ENCODE measurements around the gene IL36RN. TPM values are rescaled to one million over a fixed set of nuclear protein-coding genes. Genes with fewer than 3 reads are reported as not detected.
"Not testable (repeated sequence)": the region's sequence is repeated elsewhere in the genome, so short reads cannot be mapped to it uniquely, and the experiment has no call there.

Gene IL36RN
- total RNA-seq, 1 donor from 2014 or later = not detected

DNA sequence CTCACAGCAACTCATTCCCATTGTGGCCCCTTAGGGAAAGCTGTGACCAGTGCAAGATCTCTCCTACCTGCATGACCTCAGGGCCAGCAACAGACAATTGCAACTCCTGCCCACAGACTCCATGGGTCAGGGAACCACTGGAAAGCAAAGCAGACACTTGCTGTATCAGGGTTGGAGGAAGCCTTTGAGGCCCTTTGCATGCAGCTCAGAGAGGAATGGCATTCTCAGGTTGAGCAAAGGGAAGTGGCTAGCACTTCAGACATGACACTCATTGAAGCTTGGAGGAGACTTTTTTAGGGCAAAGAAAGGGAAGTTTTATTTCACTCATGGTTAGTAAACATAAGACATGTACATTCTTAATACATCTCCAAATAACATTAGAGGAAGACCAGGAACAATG is 30.9 kb downstream of the IL36RN start:
- intact Hi-C loops (cut with DNase I) = no loop called here
- ATAC-seq (ENCODE audit: poor library complexity) (no peak), DNase-seq (no peak)

DNA sequence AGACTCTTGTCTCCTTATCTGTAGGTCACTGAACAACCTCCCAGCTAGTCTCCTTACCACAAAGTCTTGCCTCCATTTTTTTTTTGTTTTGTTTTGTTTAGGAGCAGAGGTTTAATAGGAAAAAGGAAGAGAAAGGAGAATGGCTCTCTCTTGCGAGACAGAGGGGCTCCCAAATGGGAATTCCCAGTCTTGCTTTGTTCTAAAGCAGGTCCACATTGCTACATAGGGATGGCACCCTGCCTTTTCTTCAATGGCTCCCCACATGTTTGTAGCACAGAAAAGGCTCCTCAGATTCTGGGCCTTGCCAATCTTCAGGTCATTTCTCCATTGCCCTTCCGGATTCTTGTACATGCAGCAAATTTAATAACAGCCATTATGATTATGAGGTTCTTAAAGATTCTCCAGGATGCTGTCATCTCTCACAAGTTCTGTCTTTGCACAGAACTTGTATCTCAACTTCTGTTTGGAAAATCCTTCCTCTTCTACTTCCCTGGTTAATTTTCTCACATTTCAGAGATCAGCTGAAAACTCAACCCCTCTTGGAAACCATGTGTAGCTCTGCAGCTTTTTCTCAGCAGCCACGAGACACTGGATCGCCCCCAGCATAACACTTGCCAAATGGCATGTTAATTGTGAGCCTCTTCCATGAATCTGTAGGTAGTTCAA is 32.4 kb downstream of the IL36RN start:
- intact Hi-C loops (cut with DNase I) = no loop called here
- no peak for ATAC-seq (ENCODE audit: poor library complexity)

DNA sequence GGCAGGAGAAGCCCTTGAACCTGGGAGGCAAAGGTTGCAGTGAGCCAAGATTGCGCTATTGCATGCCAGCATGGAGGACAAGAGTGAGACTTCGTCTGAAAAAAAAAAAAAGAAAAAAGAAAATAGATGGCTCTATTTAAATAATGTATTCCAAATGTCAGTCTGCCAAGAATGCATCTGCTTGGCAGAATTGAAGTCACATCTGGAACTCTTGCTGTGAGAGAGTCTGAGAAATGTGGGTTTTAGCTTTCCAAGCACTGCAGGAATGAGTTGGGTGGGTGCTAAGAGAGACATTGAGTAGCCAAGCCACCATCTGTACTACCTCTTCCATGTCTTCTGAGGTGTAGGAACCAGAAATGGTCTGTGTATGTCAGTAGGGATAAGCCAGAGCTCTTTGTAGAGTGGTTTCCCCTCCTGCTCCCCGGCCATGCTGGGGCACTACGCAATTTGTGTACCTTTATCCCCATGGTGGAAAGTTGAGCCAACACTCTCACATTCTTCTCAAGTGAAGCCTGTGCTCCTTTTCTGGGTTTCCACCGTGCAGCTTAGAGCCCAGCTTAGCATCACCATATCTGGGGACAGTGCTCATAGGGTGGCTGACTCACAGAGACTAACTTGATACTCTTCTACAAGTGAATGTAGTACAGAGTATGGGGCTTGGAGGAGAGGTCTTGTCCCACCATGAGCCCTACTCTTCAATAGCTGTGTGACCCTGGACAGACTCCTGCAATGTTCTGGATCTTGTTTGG is 34.0 kb downstream of the IL36RN start:
- intact Hi-C loops (cut with DNase I) = no loop called here
- ATAC-seq (ENCODE audit: poor library complexity) (no peak), DNase-seq (no peak)

More for the DNA sequence above, 32.4 kb downstream of the IL36RN start:
- no peak for DNase-seq

DNA sequence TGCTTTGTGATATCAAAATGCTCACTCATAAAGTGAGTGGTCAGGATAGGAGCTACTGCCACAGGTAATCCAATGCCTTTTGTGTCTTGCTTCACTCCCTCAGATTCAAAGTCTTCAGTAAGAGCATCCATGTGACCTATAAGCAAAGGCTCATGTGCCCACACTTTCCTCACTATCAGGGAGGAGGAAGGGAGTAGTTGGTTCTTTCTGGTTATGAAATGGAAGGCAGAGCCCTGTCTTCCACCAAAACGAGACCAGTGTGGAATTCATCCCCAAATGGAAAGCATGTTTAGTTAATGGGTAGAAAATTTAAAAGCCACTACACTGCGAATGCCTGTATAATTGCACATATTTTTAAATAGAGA is 34.6 kb downstream of the IL36RN start:
- intact Hi-C loops (cut with DNase I) = no loop called here
- DNase-seq (no peak), ATAC-seq (ENCODE audit: poor library complexity) (no peak)

DNA sequence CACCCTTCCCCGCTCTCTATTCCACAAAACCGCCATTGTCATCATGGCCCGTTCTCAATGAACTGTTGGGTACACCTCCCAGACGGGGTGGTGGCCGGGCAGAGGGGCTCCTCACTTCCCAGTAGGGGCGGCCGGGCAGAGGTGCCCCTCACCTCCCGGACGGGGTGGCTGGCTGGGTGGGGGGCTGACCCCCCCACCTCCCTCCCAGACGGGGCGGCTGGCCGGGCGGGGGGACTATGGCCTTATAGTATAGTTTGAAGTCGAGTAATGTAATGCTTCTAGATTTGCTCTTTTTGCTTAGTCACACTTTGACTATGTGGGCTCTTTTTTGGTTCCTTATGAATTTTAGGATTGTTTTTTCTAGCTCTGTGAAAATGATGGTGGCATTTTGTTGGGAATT is 37.3 kb downstream of the IL36RN start:
- ATAC-seq (ENCODE audit: poor library complexity); intact Hi-C loops (cut with DNase I); DNase-seq: not testable (repeated sequence)

DNA sequence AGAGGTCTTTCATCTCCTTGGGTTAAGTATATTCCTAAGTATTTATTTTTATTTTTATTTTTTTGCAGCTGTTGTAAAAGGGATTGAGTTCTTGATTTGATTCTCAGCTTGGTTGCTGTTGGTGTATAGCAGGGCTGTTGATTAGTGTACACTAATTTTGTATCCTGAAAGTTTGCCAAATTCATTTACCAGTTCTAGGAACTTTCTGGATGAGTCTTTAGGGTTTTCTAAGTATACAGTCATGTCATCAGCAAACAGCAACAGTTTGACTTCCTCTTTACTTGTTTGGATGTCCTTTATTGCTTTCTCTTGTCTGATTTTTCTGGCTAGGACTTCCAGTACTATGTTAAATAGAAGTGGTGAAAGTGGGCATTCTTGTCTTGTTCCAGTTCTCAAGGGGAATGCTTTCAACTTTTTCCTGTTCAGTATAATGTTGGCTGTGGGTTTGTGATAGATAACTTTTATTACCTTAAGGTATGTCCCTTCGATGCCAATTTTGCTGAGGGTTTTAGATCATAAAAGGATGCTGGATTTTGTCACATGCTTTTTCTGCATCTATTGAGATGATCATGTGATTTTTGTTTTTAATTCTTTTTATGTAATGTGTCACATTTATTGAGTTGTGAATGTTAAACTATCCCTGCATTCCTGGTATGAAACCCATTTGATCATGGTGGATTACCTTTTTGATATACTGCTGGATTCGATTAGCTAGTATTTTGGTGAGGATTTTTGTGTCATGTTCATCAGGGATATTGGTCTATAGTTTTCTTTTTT is 38.0 kb downstream of the IL36RN start:
- ATAC-seq (ENCODE audit: poor library complexity); intact Hi-C loops (cut with DNase I); DNase-seq: not testable (repeated sequence)

DNA sequence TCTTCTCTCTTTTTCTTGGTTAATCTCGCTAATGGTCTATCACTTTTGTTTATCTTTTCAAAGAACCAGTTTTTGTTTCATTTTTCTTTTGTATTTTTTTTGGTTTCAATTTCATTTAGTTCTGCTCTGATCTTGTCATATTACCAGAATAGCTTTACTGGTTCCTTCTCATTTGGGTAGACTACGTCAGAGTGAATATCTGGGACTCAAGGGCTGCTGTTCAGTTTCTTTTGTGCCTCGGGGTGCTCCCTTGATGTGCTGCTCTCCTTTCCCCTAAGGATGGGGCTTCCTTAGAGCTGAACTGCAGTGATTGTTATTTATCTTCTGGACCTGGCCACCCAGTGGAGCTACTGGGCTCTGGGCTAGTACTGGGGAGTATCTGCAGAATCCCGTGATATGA is 39.0 kb downstream of the IL36RN start:
- no peak for DNase-seq
- intact Hi-C loops (cut with DNase I) = no loop called here
- no peak for ATAC-seq (ENCODE audit: poor library complexity)

DNA sequence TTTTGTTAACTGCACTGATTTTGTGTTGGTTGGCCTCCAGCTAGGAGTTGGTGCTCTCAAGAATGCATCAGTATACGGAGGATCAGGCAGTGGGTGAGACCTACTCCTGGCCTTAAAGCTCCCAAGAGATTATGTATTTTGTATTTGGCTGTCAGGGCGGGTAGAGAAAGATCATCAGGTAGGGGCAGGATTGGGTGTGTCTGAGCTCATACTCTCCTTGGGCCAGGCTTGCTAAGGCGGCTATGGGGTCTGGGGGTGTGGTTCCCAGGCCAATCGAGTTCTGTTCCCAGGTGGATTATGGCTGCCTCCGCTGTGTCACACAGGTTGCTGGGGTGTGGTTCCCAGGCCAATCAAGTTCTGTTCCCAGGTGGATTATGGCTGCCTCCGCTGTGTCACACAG is 39.5 kb downstream of the IL36RN start:
- no peak for DNase-seq
- ATAC-seq (ENCODE audit: poor library complexity) = no peak
- intact Hi-C loops (cut with DNase I) = no loop called here

DNA sequence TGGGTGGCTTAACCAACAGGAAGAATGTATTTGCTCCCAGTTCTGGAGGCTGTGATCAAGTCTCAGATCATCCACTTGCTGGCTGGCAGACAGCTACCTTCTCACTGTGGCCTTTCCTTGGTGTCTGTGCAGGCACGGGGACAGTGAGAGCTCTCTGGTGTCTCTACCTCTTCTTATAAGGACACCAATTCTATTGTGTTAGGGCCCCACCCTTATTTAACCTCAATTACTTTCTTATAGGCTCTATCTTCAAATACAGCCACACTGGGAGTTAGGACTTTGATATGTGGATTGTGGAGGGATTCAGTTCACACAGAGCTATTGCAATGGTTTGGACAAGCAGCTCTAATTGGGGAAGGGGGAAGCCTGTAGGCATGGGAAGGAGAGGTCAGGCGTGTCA is 43.1 kb downstream of the IL36RN start:
- ATAC-seq (ENCODE audit: poor library complexity) (no peak), DNase-seq (no peak)
- intact Hi-C loops (cut with DNase I) = no loop called here

DNA sequence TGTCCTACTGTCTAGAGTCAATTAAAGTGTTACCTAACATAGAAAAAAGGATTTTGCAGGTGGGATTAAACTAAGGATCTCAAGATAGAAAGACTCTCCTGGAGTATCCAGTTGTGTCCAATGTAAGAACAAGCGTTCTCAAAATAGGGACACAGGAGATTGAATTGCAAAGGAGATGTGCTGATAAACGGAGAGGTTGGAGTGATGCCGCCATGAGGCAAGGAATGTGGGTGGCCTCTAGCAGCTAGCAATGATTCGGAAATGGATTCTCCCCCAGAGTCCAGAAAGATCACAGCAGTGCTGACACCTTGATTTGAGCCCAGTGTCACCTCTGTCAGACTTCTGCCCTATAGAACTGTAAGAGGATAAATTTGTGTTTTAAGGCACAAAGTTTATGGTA is 44.3 kb downstream of the IL36RN start:
- ATAC-seq (ENCODE audit: poor library complexity) (no peak), DNase-seq (no peak)
- intact Hi-C loops (cut with DNase I) = no loop called here

DNA sequence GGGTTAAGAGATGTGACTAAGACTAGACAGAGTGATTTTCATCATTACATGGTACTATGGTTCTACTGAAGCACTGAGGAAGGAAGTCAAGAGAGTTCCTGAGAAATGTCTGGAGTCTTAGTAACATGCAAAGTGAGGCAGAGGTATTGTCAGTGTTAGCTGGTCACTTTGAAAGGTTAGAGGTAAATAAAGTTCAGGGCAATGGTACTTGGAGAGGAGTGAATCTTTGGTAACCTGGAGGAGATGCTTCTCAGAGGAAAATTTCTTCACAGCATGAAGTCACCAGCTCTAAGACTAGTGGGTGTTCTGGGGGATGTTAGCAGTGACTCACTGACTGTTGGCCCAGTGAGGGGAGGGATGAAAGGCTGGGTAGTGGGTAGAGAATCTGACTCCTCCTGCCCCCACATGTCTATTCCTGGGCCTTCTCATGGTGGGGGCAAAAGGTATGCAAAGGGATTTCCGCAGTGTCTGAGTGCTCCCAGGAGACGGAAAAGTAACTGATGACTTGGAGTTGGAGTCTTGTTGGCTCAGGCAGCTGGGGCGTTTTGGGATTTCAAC is 45.1 kb downstream of the IL36RN start:
- DNase-seq = no peak
- ATAC-seq (ENCODE audit: poor library complexity) = no peak
- intact Hi-C loops (cut with DNase I) = no loop called here

DNA sequence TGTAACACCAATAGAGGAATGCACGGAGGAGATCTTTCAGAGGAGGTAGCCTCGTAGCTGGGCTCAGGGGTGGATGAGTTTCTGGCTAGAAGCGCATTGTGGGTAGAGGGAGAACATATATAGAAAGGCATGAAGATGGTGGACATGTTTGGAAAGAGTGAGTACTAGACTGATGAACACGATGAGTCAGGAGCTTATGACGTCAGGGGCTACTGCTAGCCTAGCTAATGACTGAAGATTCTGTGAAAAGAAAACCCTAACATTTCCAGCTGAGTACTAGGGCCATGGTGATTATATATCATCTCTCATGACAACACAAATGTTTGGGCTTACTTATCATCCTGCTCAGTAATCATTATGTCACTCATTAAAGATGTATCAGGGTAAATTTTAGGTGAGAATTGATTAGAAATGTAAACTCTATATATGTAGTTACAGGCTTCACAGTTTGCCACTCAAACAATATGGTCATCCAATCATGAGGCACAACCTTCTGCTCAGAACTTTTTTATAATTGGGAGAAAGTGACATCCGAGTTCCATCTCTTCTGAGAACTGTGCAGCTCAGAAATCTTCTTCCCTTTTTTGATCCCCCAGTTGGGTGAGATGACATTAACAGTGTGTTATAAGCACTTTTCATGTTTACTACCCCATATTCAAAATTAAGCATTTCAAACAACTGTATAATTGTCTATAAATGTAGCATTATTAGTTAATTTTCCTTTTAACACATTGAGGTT is 46.2 kb downstream of the IL36RN start:
- DNase-seq (no peak), ATAC-seq (ENCODE audit: poor library complexity) (no peak)
- intact Hi-C loops (cut with DNase I) = no loop called here

DNA sequence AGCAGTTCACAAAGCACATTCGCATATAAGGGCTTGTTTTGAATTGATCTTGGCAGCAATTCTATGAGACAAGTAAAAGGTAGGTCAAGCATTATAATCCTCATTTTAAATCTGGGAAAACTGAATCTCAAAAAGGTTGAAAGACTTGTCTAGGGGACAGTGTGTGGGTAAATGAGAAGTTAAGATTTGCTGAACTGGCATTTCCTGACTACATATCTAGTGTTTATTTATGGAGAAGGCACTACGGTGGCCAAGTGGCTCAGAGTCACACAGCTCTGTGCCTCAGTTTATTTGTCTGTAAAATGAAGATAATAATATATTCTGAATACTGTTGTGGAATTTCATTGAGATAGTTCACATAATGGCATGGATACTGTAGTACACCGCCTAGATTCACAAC is 52.1 kb downstream of the IL36RN start:
- intact Hi-C loops (cut with DNase I) = no loop called here
- no peak for DNase-seq
- no peak for ATAC-seq (ENCODE audit: poor library complexity)

DNA sequence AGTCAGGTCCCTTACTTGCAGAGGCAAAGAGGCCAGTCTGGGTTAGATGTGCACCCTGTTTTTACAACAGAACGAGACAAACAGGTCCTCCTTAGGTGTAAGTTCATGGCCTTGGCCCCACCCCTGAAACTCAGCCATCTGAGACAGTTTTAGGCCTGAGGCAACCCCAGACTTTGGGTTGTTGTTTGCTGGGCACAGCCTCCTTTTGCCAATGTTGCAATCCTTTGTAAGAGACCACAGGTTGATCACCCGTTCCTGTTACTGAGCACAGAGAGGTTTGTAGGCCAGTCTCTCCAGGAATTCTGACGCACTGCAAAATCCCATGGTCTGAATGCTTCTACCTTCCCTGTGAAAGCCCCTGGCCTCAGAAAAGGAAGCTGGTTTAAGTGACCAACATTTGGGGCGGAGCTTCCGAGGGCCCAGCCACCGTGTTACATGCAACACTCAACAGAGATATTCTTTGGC is 52.9 kb downstream of the IL36RN start:
- intact Hi-C loops (cut with DNase I) = no loop called here
- ATAC-seq (ENCODE audit: poor library complexity) (no peak), DNase-seq (no peak)

DNA sequence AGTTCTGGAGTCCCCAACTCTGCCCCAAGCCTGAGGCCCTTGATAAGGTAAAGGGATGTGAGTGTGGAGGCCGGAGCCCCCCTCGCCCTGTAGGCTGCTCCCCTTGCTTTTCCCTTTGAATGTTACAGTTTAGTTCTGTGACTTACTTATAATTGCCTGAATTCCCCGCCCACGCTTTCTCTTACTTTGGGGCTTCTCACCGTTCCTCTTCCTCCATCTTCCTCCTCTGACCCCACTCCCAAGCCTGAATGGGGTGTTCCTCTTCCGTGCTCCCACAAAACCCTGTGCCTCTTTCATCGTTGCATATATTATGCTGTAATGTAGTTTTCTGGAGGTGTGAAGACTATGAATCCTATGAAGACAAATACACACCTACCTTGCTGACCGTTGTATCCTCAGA is 53.4 kb downstream of the IL36RN start:
- ATAC-seq (ENCODE audit: poor library complexity) = no peak
- intact Hi-C loops (cut with DNase I) = no loop called here

DNA sequence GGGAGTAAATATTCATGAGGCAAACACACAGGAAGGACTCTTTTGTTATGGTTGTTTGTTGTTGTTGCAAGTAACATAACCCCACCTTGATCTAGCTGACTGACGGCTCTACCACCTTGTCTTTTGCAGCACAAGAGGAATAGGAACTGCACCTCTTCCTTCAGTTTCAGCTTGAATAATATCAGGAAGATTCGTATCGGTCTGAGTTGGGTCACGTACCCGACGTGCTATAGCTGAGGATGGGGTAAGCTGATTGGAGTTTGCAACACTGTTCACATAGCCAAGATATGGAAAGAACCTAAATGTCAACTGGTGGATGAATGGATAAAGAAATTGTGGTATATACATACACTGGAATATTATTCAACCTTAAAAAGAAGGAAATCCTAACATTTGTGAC is 53.9 kb downstream of the IL36RN start:
- no peak for DNase-seq
- no peak for ATAC-seq (ENCODE audit: poor library complexity)
- intact Hi-C loops (cut with DNase I) = no loop called here

More for the DNA sequence above, 53.4 kb downstream of the IL36RN start:
- no peak for DNase-seq

DNA sequence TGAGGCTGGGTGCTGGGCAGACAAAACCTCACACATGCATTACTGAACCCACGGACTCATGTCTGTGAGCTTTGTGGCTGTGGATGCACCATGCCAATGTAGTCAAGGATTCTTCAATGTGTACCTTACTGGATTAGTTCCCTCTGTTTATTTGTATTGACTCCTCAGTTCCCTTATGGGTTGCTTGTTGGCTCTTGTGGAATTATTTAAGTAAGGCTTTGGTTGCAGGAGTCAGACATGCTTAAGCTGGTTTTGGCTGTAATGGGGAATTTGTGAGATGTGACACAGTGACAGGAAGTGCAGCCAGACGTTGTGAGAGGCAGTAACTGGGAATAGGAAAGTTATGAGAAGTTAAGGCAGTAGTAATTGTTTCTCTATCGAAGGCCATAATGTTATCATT is 54.8 kb downstream of the IL36RN start:
- ATAC-seq (ENCODE audit: poor library complexity) (no peak), DNase-seq (no peak)
- intact Hi-C loops (cut with DNase I) = no loop called here

Data from Right ventricle myocardium superior (tissue), 1 donor.